GM12801 (cell line): Measurements from ENCODE around the gene GJB2.

Experiments used
- TF ChIP-seq, protein P1 (sequence below): IDR thresholded peaks from one replicate; pipeline ENCODE4 v1.5.1; 2011; ENCODE audit warnings: control low read depth; ENCODE audit not compliant: insufficient read length; ENCODE audit errors: extremely low read depth

The GJB2 gene

DNA sequence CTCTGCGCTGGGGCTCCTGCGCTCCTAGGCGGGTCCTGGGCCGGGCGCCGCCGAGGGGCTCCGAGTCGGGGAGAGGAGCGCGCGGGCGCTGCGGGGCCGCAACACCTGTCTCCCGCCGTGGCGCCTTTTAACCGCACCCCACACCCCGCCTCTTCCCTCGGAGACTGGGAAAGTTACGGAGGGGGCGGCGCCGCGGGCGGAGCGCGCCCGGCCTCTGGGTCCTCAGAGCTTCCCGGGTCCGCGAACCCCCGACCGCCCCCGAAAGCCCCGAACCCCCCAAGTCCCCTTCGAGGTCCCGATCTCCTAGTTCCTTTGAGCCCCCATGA lies at the start of gene GJB2:
TSS of gene GJB2 (minus strand) at position 103 of the 326 bp plus-strand sequence. CDS start 3,357 bp downstream, outside the sequence.
- TF ChIP-seq, protein P1, sequence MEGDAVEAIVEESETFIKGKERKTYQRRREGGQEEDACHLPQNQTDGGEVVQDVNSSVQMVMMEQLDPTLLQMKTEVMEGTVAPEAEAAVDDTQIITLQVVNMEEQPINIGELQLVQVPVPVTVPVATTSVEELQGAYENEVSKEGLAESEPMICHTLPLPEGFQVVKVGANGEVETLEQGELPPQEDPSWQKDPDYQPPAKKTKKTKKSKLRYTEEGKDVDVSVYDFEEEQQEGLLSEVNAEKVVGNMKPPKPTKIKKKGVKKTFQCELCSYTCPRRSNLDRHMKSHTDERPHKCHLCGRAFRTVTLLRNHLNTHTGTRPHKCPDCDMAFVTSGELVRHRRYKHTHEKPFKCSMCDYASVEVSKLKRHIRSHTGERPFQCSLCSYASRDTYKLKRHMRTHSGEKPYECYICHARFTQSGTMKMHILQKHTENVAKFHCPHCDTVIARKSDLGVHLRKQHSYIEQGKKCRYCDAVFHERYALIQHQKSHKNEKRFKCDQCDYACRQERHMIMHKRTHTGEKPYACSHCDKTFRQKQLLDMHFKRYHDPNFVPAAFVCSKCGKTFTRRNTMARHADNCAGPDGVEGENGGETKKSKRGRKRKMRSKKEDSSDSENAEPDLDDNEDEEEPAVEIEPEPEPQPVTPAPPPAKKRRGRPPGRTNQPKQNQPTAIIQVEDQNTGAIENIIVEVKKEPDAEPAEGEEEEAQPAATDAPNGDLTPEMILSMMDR = no peak

- TF ChIP-seq, protein P1 = no peak
Measured at GRCh38 chr13:20241593-20241992, 48.9 kb upstream of the GJB2 start.

DNA sequence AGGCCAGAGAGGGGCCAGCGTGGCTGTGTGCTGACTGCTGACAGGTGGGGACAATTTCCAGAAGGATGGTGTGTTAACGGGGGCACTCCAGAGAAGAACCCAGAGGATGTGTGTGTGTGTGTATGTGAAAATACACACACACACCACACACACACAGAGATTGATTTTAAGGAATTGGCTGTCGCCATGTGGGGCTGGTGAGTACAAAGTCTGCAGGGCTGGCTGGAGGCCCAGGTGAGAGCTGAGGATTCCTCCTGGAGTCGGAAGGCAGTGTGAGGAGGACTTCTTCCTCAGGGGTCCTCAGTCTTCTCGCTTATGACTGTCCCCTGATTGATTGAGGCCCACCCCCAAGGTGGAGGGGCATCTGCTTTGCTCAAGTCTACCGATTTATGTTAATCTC lies 47.0 kb upstream of the GJB2 start:
- TF ChIP-seq, protein P1 = no peak

DNA sequence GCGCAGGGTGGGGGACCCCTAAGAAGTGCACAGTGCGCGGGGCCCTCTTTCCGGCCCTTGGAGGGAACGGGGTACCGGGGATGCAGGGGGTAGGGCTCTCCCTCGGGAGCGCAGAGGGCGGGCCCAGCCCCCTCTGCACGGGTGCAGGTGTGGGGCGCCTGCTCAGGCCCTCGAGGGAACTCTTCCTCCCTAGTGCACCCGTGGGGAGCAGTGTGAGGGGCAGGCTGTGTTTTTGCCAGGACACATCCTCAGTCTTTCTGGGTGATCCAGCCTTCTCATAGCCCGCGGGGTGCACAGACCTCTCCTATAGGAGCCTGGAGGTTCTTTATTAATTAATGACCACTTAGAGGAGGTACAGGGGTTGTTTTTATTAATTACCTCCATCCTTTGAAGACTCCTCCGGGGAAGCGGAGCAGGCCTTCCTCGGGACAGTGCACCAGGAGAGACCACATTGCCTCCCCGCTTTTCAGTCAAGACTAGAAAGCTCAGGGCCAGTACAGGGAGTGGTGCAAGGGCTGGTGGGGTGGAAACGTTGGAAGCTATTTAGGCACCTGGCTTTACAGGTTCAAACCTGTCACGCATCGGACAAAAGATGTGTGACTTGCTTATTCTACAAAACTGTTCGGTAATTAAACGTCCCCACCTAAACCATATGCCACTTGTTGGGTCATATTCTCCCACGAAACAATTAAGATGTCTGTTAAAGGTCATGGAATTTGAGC lies 40.0 kb upstream of the GJB2 start:
- TF ChIP-seq, protein P1 = no peak

GRCh38 chr13:20231839-20232555 lies 39.3 kb upstream of the GJB2 start, which contains the start of gene GJB6:
GJB6 (minus strand) TSS chr13:20232319; CDS start chr13:20223480, 8,839 bp downstream.
- TF ChIP-seq, protein P1 = no peak

DNA sequence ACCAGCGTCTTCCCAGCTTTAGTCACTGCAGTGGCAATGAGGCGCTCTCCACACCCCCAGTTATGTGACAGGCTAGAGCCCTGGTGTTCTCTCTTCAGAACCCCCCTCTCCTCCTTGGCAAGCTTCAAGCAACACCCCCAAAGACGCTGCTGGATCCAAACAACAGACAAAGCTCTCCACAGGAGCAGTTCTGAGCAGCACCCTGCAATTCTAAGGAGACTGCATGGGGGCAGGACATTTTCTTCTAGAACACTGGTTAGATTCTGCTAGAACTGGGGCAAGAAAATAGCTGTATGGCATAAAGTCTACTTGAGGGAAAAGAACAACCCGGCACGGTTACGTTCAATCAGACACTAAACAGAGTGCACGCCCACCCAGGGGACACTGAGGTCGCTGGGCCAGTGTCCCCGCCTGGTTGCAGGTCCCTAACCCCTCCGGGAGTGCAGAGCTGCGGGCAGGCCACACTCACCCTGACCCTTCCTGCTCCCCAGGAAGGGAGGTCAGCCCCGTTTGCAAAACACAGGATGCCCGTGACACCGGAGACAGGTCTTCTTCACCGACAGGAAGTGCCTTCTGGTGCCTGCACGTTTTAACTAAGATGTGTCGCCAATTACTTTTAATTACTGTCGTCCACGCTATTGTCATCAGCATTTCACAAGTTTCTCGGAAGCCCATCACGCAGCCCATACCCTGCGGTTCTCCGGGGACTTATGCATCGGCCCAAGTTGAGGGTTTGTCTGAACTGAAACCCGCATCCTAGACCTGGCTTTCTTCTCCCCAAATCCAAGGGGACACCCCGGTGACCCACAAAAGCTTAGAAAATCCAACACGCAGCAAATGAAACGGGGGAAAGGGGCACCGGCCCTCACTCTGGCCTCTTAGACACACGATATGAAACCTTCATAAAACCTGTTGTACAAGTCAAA lies 38.4 kb upstream of the GJB2 start:
- TF ChIP-seq, protein P1 = no peak

- TF ChIP-seq, protein P1 = no peak
Measured at GRCh38 chr13:20227730-20228129, 35.0 kb upstream of the GJB2 start.
